ENCODE measurements around the gene PPARG.
"Not testable (repeated sequence)": the region's sequence is repeated elsewhere in the genome, so short reads cannot be mapped to it uniquely, and the experiment has no call there.

- not testable (repeated sequence) for TF ChIP-seq CTCF (IDR thresholded peaks at IDR 0.05; ENCODE audit: borderline replicate concordance, extremely low read depth, low read length, poor library complexity, severe bottlenecking); EZH2 (IDR thresholded peaks at IDR 0.05; ENCODE audit: borderline replicate concordance, low read depth, low read length, severe bottlenecking)
These were observed 97.8 kb downstream of the PPARG start for GRCh38 chr3:12386514-12387291.
